Lower lobe of right lung (tissue), 2 donors: ENCODE data around the gene WDR75. TPM values are rescaled to one million over a fixed set of nuclear protein-coding genes. Genes with fewer than 3 reads are reported as not detected.
"Not testable (repeated sequence)": the region's sequence is repeated elsewhere in the genome, so short reads cannot be mapped to it uniquely, and the experiment has no call there.

Source experiments
- ATAC-seq, 2 donors: fragments of 200-7000 bp; cut with Tn5 transposase; one replicate each; pipeline ENCODE4 v1.9.1; 2020 to 2022; ENCODE audit warnings: mild to moderate bottlenecking in 2 of 2, moderate library complexity in 2 of 2
- DNase-seq: peaks from one replicate; pipeline ENCODE4 v3.0.0-alpha.2; 2020
- H3K27ac ChIP-seq: fragments of 200-600 bp; one replicate; pipeline ENCODE4 v1.8.0; 2022
- H3K27me3 ChIP-seq: fragments of 200-600 bp; one replicate; pipeline ENCODE4 v1.8.0; 2022; ENCODE audit warnings: low read depth
- H3K36me3 ChIP-seq: fragments of 200-600 bp; one replicate; pipeline ENCODE4 v1.8.0; 2022; ENCODE audit warnings: mild to moderate bottlenecking
- H3K4me1 ChIP-seq: fragments of 200-600 bp; one replicate; pipeline ENCODE4 v1.8.0; 2022
- H3K4me3 ChIP-seq: fragments of 200-600 bp; one replicate; pipeline ENCODE4 v1.8.0; 2022; ENCODE audit warnings: mild to moderate bottlenecking
- H3K9me3 ChIP-seq: fragments of 200-600 bp; one replicate; pipeline ENCODE4 v1.8.0; 2022
- CTCF ChIP-seq: fragments of 200-600 bp; IDR thresholded peaks from one replicate; pipeline ENCODE4 v1.8.0; 2022; ENCODE audit warnings: antibody characterized with exemption, mild to moderate bottlenecking
- intact Hi-C: fragments of 100-400 bp; cut with DNase I; formaldehyde crosslinking; loops from one replicate; pipeline ENCODE4 v1.11.0; 2022
- total RNA-seq: library from RNA; stranded (reverse); fragmentation: NEBNext Ultra II Directional; extraction: Animal tissue kit (Norgen Biotek cat#: 25700); gene quantifications from one replicate; pipeline ENCODE4 v1.2.1, GENCODE V29; 2021
- donor health status: DM: no; HTN: yes; CAD: no; lungs with severe emphysema.

Gene WDR75
- total RNA-seq, 1 donor from 2014 or later = 21.1 TPM

DNA sequence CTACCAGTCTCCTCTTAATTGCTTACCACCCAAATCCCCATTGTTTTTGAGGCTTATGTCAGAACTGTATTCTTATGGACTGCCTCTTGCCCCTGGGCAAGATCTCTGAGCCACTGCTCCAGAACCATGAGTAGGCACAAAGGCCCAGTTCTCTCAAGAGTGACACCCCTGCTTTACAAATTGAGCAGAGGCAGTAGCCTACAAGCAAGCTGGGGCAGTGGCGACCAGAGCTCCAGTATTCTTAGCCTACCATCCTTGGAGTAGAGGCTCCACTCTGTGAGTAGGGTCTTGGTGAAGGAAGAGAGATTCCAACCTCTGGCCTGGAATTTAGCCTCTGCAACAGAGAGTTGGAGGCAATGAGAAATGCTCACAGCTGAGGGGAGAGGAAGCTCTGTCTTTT, 36.5 kb downstream of the WDR75 start:
- Histone ChIP-seq H3K27me3 (no peaks in the 10 kb centered on the region), H3K4me3 (no peak overlapping the region), H3K4me1 (no peaks in the 10 kb centered on the region), H3K9me3 (no peaks in the 10 kb centered on the region), H3K36me3 (peaks cover 34% of the 10 kb centered on the region), H3K27ac (no peak overlapping the region)
- intact Hi-C loops = loop anchor here (10.0 kb wide), 1 partner anchor 97 kb away; no protein-coding TSS in a partner anchor
- ATAC-seq = no peak
- TF ChIP-seq CTCF = no peak
- DNase-seq = no peak

GRCh38 chr2:189478289-189478688, 37.0 kb downstream of the WDR75 start:
- intact Hi-C loops = loop anchor here (10.0 kb wide), 1 partner anchor 97 kb away; no protein-coding TSS in a partner anchor
- not testable (repeated sequence) for ATAC-seq, H3K4me1 ChIP-seq, DNase-seq, H3K27me3 ChIP-seq, H3K27ac ChIP-seq, H3K4me3 ChIP-seq, H3K9me3 ChIP-seq
- H3K36me3 ChIP-seq = peaks cover 28% of the 10 kb centered on the region

DNA sequence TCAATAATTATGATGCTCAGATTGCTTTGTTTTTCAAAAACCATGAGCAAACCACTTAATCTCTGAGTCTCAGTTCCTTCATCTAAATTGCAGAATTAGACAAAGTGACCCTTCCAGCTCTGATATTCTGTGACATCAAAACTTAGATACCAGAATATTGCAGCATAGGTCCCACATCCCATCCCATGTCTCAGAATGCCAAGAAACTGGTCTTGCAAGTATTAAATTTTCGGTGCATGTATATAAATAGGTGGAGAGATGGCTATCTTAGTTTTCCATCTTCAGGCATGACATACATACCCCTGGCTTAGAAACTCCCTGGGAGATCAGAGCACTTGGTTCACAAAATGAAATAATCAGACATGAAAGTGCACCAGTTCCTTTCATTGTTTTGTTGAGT, 39.8 kb downstream of the WDR75 start:
- ATAC-seq (no peak), DNase-seq (no peak)
- no peaks in the 10 kb centered on the region for H3K27me3 ChIP-seq
- H3K4me1 ChIP-seq = no peaks in the 10 kb centered on the region
- TF ChIP-seq CTCF = no peak
- no peaks in the 10 kb centered on the region for H3K9me3 ChIP-seq
- H3K36me3 ChIP-seq = peaks cover under 1% of the 10 kb centered on the region
- no peak overlapping the region for H3K27ac ChIP-seq
- no peak overlapping the region for H3K4me3 ChIP-seq
- intact Hi-C loops = no loop called here

GRCh38 chr2:189483571-189483970, 42.3 kb downstream of the WDR75 start:
- no peak for ATAC-seq
- H3K4me3 ChIP-seq = no peak overlapping the region
- no peaks in the 10 kb centered on the region for H3K9me3 ChIP-seq
- no peak for DNase-seq
- no peak for TF ChIP-seq CTCF
- intact Hi-C loops = no loop called here
- no peaks in the 10 kb centered on the region for H3K4me1 ChIP-seq
- no peaks in the 10 kb centered on the region for H3K27me3 ChIP-seq
- H3K36me3 ChIP-seq = no peaks in the 10 kb centered on the region
- no peak overlapping the region for H3K27ac ChIP-seq

DNA sequence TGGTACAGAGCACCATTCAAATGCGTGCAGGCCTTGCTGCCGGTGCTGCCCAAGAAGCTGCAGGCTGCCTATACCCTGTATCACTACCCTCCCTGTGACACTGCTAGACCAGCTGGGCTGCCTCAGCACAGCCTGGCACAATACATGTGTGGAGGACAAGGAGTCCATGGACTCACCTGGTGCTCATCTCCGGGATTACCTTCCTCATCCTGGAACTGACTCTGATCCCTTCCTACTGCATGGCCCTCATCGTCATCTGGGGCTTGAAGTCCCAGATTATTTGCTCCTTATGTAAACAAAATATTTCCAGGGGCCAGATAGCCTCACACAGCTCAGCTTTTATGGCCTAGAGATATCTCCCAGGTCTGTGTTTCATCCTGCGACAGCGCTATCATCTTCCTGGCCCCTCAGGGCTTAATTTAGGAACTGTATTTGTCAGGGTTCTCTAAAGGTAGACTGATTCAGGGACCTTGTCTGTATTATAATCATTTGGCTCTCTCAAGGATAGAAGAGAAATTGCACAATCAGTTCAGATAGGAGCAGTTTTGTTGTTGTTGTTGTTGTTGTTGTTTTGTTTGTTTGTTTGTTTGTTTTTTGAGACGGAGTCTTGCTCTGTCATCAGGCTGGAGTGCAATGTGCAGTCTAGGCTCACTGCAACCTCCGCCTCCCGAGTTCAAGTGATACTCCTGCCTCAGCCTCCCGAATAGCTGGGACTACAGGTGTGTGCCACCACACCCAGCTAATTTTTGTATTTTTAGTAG, 42.9 kb downstream of the WDR75 start:
- no peaks in the 10 kb centered on the region for H3K27me3 ChIP-seq
- no peaks in the 10 kb centered on the region for H3K9me3 ChIP-seq
- DNase-seq (no peak), ATAC-seq (peak in 1 of 2 donors; percentile 53)
- intact Hi-C loops = no loop called here
- H3K4me1 ChIP-seq = no peaks in the 10 kb centered on the region
- H3K4me3 ChIP-seq = no peak overlapping the region
- TF ChIP-seq CTCF = no peak
- H3K36me3 ChIP-seq = no peaks in the 10 kb centered on the region
- no peak overlapping the region for H3K27ac ChIP-seq

GRCh38 chr2:189485146-189485545, 43.9 kb downstream of the WDR75 start:
- TF ChIP-seq CTCF = no peak
- no peaks in the 10 kb centered on the region for H3K9me3 ChIP-seq
- ATAC-seq = no peak
- no peak overlapping the region for H3K27ac ChIP-seq
- intact Hi-C loops = no loop called here
- no peaks in the 10 kb centered on the region for H3K27me3 ChIP-seq
- H3K4me1 ChIP-seq = no peaks in the 10 kb centered on the region
- no peaks in the 10 kb centered on the region for H3K36me3 ChIP-seq
- DNase-seq = no peak
- no peak overlapping the region for H3K4me3 ChIP-seq
